Measurements from ENCODE around the gene ILKAP.

Gene ILKAP

DNA sequence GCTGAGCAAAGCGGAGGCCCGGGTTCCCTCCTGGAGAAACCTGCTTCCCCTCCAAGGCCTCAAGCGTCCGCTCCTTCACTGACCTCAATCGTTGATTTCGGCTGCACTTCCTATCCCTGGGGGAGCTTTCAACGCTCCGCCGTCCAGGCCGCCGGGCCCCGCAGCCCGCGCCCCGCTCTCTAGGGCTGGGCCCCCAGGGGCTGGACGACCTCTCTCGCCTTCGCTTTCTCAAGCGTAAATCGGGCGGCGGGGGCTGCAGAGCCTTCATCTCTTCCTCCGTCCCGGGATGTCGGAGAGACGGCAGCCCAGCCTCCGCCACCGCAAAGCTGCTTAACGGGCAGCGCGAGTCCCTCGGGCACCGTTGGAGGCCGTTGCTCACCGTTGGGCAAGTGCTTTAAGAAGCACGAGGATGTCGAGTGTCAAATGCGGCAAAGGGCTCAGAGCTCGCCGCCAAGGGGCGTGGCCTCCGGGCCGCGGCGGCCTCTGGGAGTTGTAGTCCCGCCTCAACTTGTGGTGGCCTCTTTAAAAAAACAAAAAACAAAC is 27.8 kb upstream of the ILKAP start:
- TF ChIP-seq, protein P1, sequence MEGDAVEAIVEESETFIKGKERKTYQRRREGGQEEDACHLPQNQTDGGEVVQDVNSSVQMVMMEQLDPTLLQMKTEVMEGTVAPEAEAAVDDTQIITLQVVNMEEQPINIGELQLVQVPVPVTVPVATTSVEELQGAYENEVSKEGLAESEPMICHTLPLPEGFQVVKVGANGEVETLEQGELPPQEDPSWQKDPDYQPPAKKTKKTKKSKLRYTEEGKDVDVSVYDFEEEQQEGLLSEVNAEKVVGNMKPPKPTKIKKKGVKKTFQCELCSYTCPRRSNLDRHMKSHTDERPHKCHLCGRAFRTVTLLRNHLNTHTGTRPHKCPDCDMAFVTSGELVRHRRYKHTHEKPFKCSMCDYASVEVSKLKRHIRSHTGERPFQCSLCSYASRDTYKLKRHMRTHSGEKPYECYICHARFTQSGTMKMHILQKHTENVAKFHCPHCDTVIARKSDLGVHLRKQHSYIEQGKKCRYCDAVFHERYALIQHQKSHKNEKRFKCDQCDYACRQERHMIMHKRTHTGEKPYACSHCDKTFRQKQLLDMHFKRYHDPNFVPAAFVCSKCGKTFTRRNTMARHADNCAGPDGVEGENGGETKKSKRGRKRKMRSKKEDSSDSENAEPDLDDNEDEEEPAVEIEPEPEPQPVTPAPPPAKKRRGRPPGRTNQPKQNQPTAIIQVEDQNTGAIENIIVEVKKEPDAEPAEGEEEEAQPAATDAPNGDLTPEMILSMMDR (IDR thresholded peaks at IDR 0.05; ENCODE audit: low read depth, low read length, missing control alignments): no peak
- peak overlapping the region; percentile 34 for H3K4me3 ChIP-seq (ENCODE audit: low read depth, low read length)
- in situ Hi-C loops (cut with HindIII; ENCODE audit: low sequenced_read_pairs): no loop called here
- no peak for DNase-seq (ENCODE audit: low read depth)

DNA sequence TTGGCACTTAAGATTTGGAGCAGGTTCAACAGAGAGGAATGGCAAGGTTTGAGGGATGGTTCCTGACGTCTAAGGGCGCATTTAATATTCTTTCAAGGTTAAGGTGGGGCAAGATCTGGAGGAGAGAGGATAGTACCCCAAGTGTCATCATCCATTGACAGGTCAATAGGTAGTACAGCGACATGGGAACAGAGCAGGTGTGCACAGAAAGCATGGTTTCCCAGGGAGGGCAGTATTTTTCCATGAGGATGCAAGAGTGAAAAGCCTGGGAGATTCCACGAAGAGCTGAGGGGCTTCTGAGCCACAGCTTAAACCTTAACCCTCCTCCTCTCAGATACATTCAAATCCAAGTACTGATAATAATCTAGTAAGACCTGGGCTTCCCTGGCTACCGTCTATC is 27.2 kb upstream of the ILKAP start:
- DNase-seq (ENCODE audit: low read depth): no peak
- no peak overlapping the region for H3K4me3 ChIP-seq (ENCODE audit: low read depth, low read length)
- in situ Hi-C loops (cut with HindIII; ENCODE audit: low sequenced_read_pairs): no loop called here
- TF ChIP-seq, protein P1 (IDR thresholded peaks at IDR 0.05; ENCODE audit: low read depth, low read length, missing control alignments): no peak

DNA sequence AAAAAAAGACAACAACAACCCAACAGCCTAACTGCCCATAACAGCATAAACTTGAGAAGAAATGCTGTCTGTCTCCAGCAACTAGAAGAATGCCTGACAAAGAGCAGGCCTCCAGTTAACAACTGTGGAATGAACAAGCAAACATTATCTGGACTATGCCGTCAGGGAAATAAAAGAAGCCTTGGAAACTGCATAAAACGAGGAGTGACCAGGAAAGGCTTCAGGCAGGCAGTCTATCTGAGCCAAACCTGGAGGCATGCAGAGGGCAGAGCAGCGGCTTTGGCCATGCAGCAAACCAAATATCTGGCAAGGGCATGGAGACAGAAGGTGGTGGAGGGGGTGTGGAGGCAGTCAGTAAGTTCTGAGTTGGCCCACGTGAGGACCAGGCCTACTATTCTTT is 25.2 kb upstream of the ILKAP start:
- TF ChIP-seq, protein P1 (IDR thresholded peaks at IDR 0.05; ENCODE audit: low read depth, low read length, missing control alignments): no peak
- no peak overlapping the region for H3K4me3 ChIP-seq (ENCODE audit: low read depth, low read length)

DNA sequence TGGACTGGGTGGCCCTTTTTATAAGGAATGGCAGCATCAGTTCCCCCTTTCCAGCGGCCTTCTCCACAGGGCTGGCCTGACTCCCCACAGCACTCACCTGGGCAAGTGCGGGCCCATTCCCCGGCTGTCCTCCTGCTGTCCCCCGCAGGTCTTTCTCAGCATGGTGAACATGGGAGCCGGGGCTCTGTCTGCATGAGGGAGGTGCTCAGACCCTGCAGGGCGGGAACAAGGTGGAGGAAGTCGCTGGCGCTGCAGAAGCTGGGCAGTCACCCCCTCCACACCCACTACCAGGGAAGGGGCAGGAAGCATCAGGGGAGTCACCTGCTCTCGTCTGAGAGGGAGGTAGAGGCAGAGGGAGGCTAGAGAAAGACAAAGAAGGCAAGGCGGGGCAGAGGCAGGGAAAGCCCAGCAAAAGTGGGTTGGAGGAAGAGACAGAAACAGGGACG is 24.1 kb upstream of the ILKAP start:
- TF ChIP-seq, protein P1 (IDR thresholded peaks at IDR 0.05; ENCODE audit: low read depth, low read length, missing control alignments): no peak
- DNase-seq (ENCODE audit: low read depth): no peak
- in situ Hi-C loops (cut with HindIII; ENCODE audit: low sequenced_read_pairs): no loop called here
- no peak overlapping the region for H3K4me3 ChIP-seq (ENCODE audit: low read depth, low read length)

More for the DNA sequence above, 25.2 kb upstream of the ILKAP start:
- in situ Hi-C loops (cut with HindIII; ENCODE audit: low sequenced_read_pairs): no loop called here
- DNase-seq (ENCODE audit: low read depth): no peak

DNA sequence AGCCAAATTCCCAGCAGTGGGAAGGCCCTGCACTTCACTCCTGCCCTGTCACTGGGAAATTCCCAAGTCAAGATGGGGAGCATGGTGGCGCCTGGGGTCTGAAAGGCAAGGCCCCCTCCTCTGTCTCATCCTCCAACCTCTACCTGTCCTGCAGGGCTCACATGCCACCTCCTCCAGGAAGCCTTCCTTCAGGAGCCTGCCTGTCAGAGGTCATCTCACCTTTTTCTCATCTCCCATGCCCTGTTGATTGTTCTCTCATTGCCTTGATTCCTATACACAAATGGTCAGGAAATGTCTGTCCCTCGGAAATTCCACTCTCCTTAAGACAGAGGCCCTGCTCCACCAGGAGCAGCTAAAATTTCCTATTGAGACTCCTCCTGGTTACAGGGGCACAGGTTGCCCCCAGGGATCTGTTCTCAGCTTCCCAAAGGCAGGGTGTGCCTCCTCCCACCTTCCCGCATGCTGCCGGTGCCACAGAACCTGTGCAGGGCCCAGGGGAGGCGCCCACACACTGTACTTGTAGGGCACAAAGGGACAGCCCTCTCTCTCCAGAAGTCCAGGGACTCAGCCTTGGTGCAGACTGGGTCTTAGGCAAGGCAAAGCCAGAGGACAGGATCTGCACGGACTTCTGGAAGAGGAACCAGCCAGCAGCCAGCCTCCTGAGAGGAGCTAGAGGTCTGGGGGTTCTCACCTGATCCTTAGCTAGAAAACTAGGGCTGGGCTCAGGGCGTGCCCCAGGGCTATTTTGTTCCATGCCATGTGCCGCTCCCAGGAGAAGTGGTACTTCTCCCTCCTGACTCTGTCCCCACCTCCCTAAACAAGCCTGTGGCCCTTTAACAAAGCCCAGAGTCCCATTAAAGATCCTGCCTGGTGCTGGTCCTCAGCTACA is 23.4 kb upstream of the ILKAP start:
- DNase-seq (ENCODE audit: low read depth): no peak
- H3K4me3 ChIP-seq (ENCODE audit: low read depth, low read length): no peak overlapping the region
- in situ Hi-C loops (cut with HindIII; ENCODE audit: low sequenced_read_pairs): no loop called here
- TF ChIP-seq, protein P1 (IDR thresholded peaks at IDR 0.05; ENCODE audit: low read depth, low read length, missing control alignments): no peak

DNA sequence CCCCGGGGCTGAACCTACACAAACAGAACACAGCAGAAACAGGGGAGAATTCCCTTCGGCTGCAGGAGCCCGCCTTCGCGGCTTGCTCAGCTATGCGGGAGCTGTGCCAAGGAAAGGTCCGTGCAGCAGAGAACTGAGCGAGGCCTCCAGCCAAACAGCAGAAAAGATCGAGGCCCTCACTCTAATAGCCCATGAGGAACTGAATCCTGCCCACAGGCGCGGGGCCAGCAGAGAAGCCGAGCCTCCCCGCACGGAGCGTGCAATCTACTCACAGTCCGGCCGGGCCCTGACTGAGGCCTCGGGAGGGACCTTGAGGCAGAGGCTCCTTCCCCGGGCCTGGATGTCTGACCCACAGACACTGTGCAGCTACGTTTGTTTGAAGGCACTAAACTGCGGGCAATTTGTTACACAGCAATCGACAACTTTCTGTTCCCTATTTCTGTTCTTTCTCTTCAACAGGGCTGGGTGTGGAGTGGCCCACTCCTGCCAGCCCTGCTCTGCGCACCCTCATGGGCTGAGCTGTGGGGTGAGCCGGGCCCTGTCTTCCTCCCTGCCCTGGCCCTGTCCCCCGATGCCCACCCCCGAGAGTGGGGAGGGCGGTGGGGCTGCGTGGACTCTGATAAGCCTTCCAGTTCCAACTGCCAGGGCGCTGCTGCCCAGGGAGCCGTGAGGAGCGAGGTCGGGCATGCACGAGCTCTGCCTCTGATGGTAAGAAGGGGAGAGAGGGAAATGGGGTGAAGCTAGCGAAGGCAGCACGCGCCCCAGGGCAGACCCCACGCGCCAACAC is 22.6 kb upstream of the ILKAP start:
- no peak overlapping the region for H3K4me3 ChIP-seq (ENCODE audit: low read depth, low read length)
- DNase-seq (ENCODE audit: low read depth): peak; percentile 32
- TF ChIP-seq, protein P1 (IDR thresholded peaks at IDR 0.05; ENCODE audit: low read depth, low read length, missing control alignments): no peak
- in situ Hi-C loops (cut with HindIII; ENCODE audit: low sequenced_read_pairs): no loop called here
